Measurements from ENCODE around the gene RANBP17. TPM values are rescaled to one million over a fixed set of nuclear protein-coding genes. Genes with fewer than 3 reads are reported as not detected.

RANBP17 gene
- total RNA-seq, 2 donors from 2014 or later: not detected

- Mint-ChIP-seq H3K9me3 (no peaks in the 10 kb centered on the region), H3K4me3 (no peak overlapping the region), H3K4me1 (ENCODE audit: low read depth) (peaks cover 5% of the 10 kb centered on the region), H3K36me3 (ENCODE audit: insufficient read depth in 2 of 2) (no peaks in the 10 kb centered on the region), H3K27me3 (ENCODE audit: low read depth) (no peaks in the 10 kb centered on the region), H3K27ac (no peak overlapping the region)
- ATAC-seq (replicated peaks in 1 of 2): peak in 1 of 2 donors; percentile 32
- no peak for DNase-seq
These were observed 403.0 kb downstream of the RANBP17 start for GRCh38 chr5:171264843-171265242.

- peaks cover 5% of the 10 kb centered on the region for H3K4me1 Mint-ChIP-seq (ENCODE audit: low read depth)
- ATAC-seq (replicated peaks in 1 of 2) (no peak), DNase-seq (no peak)
- peaks cover 0 to 4% of the 10 kb centered on the region in 2 donors for H3K9me3 Mint-ChIP-seq
- H3K27me3 Mint-ChIP-seq (ENCODE audit: low read depth): peaks cover 7% of the 10 kb centered on the region
- H3K36me3 Mint-ChIP-seq (ENCODE audit: insufficient read depth in 2 of 2): no peaks in the 10 kb centered on the region
- no peak overlapping the region for H3K4me3 Mint-ChIP-seq
- H3K27ac Mint-ChIP-seq: no peak overlapping the region
These were observed 407.1 kb downstream of the RANBP17 start for GRCh38 chr5:171268700-171269620.

- Mint-ChIP-seq H3K36me3 (ENCODE audit: insufficient read depth in 2 of 2) (no peaks in the 10 kb centered on the region), H3K4me1 (ENCODE audit: low read depth) (peaks cover 3% of the 10 kb centered on the region), H3K27ac (no peak overlapping the region), H3K9me3 (peaks cover 0 to 4% of the 10 kb centered on the region in 2 donors), H3K4me3 (no peak overlapping the region), H3K27me3 (ENCODE audit: low read depth) (peaks cover 7% of the 10 kb centered on the region)
- ATAC-seq (replicated peaks in 1 of 2) (no peak), DNase-seq (no peak)
These were observed 407.9 kb downstream of the RANBP17 start for GRCh38 chr5:171269717-171270116.

- peaks cover 0 to 4% of the 10 kb centered on the region in 2 donors for H3K9me3 Mint-ChIP-seq
- H3K27ac Mint-ChIP-seq: no peak overlapping the region
- H3K27me3 Mint-ChIP-seq (ENCODE audit: low read depth): peaks cover 7% of the 10 kb centered on the region
- DNase-seq (no peak), ATAC-seq (replicated peaks in 1 of 2) (no peak)
- H3K36me3 Mint-ChIP-seq (ENCODE audit: insufficient read depth in 2 of 2): no peaks in the 10 kb centered on the region
- H3K4me3 Mint-ChIP-seq: no peak overlapping the region
- H3K4me1 Mint-ChIP-seq (ENCODE audit: low read depth): no peaks in the 10 kb centered on the region
These were observed 408.3 kb downstream of the RANBP17 start for GRCh38 chr5:171270136-171270535.

DNA sequence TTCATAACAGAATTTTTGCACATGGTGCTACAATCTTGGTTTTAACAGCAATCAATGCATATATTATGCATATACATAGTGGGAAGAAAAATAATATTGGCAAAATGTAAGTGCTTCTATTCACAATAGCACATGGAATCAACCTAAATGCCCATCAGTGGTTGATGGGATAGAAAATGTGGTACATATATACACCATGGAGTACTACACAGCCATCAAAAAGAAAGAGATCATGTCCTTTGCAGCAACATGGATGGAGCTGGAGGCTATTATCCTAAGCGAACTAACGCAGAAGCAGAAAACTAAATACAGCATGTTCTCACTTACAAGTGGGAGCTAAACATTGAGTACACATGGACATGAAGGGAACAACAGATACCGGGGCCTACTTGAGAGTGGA, 410.0 kb downstream of the RANBP17 start:
- ATAC-seq (replicated peaks in 1 of 2): no peak
- no peak overlapping the region for H3K4me3 Mint-ChIP-seq
- peaks cover 0 to 4% of the 10 kb centered on the region in 2 donors for H3K9me3 Mint-ChIP-seq

DNA sequence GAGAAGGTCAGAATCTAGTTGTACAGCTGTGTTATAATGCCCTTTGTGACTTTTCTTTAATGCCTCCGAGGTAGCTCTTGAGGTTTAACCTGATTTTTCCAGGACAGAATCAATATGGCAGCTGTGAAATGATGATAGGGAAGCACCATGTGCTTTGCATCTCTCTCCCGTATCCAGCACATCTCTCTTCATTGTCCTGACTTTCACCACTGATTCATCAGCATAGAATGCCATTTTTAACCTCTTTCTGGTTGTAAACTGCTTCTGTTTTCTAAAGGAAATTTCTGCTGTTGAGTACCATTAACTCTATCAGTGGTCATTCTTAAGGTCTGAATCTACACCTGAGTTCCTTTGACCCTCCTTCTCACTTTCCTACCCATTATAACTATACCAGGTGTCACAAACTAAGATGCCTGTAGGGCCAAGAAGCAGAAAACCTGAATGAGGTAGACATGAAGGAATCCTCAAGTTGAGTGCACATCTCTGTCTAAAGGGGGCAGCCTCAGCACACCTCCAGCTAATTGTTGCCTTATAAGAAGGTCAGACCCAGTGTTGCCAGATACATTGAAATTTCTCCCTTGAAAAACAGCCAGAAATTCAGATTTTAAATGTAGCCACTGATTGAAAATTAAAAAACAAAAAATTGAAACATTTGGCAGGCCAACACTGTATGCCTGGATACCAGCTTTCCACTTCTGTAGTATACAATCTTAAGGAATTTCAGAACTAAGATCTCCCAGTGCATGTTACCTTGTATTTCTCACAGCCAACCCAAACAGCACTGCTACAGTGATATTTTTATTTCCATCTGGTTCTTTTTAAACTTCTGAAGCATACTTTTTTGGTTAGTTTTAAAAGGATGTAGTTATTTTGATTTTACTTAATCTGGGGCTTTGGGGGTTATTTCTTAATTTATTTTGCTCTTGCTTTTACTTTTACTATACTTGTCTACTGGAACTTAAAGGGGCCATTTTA, 411.5 kb downstream of the RANBP17 start:
- DNase-seq (peak; percentile 3), ATAC-seq (replicated peaks in 1 of 2) (no peak)
- peaks cover 0 to 4% of the 10 kb centered on the region in 2 donors for H3K9me3 Mint-ChIP-seq

More for the DNA sequence above, 410.0 kb downstream of the RANBP17 start:
- Mint-ChIP-seq H3K4me1 (ENCODE audit: low read depth) (no peaks in the 10 kb centered on the region), H3K36me3 (ENCODE audit: insufficient read depth in 2 of 2) (no peaks in the 10 kb centered on the region), H3K27me3 (ENCODE audit: low read depth) (peaks cover 7% of the 10 kb centered on the region), H3K27ac (no peak overlapping the region)
- DNase-seq: no peak

DNA sequence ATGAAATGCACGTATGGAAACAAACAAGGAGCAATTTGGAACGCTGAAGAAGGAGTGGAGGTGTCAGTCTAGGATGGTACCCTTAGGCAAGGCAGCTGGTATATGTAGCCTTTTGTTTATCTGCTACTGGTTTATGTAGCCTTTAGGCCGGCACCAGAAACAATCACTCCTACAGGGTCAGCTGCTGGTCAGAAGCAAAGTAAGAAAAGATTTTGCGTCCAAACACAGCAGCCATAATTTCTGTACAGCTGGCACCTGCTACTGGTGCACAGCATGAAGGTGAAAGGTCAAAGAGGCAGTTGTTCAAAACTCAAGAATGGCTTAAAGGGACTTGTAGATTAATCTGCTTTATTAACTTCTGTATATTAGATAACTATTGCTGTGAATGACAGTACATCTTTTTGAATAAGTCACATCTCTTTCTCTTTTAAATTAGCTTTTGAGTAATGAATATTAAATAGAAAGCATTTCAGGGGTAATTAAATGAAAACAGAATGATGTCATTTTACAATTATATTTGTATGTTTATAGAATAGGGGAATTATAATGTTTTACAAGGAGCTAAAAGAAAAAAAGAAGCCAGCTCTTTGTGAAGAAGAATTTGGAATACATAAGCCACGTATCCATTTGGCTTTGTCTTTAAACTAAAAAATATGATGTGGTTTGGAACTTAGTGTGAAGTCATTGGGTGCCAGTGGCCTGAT, 414.2 kb downstream of the RANBP17 start:
- peaks cover 0 to 4% of the 10 kb centered on the region in 2 donors for H3K9me3 Mint-ChIP-seq
- ATAC-seq (replicated peaks in 1 of 2) (no peak), DNase-seq (no peak)
- peaks cover 7% of the 10 kb centered on the region for H3K27me3 Mint-ChIP-seq (ENCODE audit: low read depth)
- H3K27ac Mint-ChIP-seq: no peak overlapping the region
- H3K4me1 Mint-ChIP-seq (ENCODE audit: low read depth): no peaks in the 10 kb centered on the region
- H3K4me3 Mint-ChIP-seq: no peak overlapping the region
- H3K36me3 Mint-ChIP-seq (ENCODE audit: insufficient read depth in 2 of 2): no peaks in the 10 kb centered on the region

More for the DNA sequence above, 411.5 kb downstream of the RANBP17 start:
- Mint-ChIP-seq H3K27ac (no peak overlapping the region), H3K4me1 (ENCODE audit: low read depth) (no peaks in the 10 kb centered on the region), H3K27me3 (ENCODE audit: low read depth) (peaks cover 7% of the 10 kb centered on the region), H3K36me3 (ENCODE audit: insufficient read depth in 2 of 2) (no peaks in the 10 kb centered on the region), H3K4me3 (no peak overlapping the region)

DNA sequence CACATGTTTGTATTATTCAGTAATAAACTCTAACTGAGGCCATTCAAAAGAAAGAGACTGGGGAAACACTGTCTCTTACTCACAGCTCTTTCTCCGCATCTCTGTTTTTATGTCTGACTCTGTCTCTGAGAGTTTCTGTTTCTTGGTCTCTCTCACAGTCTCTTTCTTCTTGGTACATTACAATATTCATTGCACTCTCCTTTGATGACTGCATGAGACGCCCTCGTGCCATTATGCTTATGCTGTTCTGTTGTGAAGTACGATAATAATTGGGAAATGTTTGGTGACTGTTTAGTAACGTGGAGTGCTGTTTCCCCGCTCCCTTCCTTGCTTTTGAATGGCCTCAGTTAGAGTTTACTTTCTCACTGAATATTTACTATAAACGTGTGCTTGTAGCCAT, 421.9 kb downstream of the RANBP17 start:
- ATAC-seq (replicated peaks in 1 of 2): no peak
- Mint-ChIP-seq H3K36me3 (ENCODE audit: insufficient read depth in 2 of 2) (no peaks in the 10 kb centered on the region), H3K4me3 (no peak overlapping the region), H3K4me1 (ENCODE audit: low read depth) (no peaks in the 10 kb centered on the region), H3K27ac (no peak overlapping the region), H3K9me3 (no peaks in the 10 kb centered on the region), H3K27me3 (ENCODE audit: low read depth) (peaks cover 28% of the 10 kb centered on the region)
- no peak for DNase-seq

GRCh38 chr5:171285465-171285864, 423.6 kb downstream of the RANBP17 start:
- no peak overlapping the region for H3K4me3 Mint-ChIP-seq
- H3K27me3 Mint-ChIP-seq (ENCODE audit: low read depth): peaks cover 28% of the 10 kb centered on the region
- H3K27ac Mint-ChIP-seq: no peak overlapping the region
- DNase-seq (no peak), ATAC-seq (replicated peaks in 1 of 2) (no peak)
- H3K36me3 Mint-ChIP-seq (ENCODE audit: insufficient read depth in 2 of 2): no peaks in the 10 kb centered on the region
- no peaks in the 10 kb centered on the region for H3K4me1 Mint-ChIP-seq (ENCODE audit: low read depth)
- H3K9me3 Mint-ChIP-seq: no peaks in the 10 kb centered on the region

- no peak for DNase-seq
- Mint-ChIP-seq H3K4me3 (no peak overlapping the region), H3K27me3 (ENCODE audit: low read depth) (peaks cover 30% of the 10 kb centered on the region), H3K27ac (no peak overlapping the region), H3K36me3 (ENCODE audit: insufficient read depth in 2 of 2) (no peaks in the 10 kb centered on the region), H3K4me1 (ENCODE audit: low read depth) (no peaks in the 10 kb centered on the region), H3K9me3 (no peaks in the 10 kb centered on the region)
- ATAC-seq (replicated peaks in 1 of 2): no peak
These were observed 426.2 kb downstream of the RANBP17 start for GRCh38 chr5:171288066-171288465.

DNA sequence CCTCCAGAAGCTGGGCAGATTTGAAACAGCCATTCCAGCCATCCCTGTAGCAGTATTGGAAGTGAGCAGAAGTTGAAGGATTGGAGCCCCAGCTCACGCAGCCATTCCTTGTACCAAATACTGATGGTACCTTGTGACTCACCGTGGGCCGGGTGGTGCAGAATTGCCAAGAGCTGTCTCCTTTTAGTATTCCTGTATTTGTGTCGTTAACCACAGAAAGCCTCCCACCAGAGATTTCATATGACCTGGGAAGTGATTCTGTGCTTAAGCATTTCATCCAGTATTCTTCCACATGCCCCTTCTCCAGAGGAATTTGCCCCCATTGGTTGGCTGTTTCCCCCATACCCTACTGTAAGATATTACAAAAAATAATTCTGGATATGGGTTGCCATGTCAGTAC, 429.6 kb downstream of the RANBP17 start:
- Mint-ChIP-seq H3K27ac (no peak overlapping the region), H3K36me3 (ENCODE audit: insufficient read depth in 2 of 2) (no peaks in the 10 kb centered on the region)

DNA sequence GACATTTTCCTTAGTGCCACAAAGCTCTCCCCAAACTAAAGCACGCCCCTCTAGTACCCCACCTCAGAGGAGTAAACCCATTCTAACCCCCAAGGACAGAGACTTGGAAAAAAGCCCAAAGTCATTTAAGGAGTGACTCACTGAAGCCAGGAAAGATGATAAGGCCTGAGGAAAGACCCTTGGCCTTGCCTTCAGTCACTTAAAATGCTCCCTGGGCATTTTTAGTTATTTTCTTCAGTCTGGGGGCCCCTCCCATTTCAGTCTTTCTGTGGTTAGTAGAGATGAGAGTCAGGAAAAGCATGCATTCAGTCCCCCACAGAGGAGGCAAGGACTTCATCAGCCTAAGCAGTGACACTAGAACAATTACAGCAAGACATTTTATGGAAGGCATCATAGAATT, 433.5 kb downstream of the RANBP17 start:
- no peak overlapping the region for H3K27ac Mint-ChIP-seq
- ATAC-seq (replicated peaks in 1 of 2): no peak
- no peak overlapping the region for H3K4me3 Mint-ChIP-seq
- no peak for DNase-seq
- no peaks in the 10 kb centered on the region for H3K4me1 Mint-ChIP-seq (ENCODE audit: low read depth)
- H3K27me3 Mint-ChIP-seq (ENCODE audit: low read depth): peaks cover 19% of the 10 kb centered on the region
- no peaks in the 10 kb centered on the region for H3K36me3 Mint-ChIP-seq (ENCODE audit: insufficient read depth in 2 of 2)
- H3K9me3 Mint-ChIP-seq: no peaks in the 10 kb centered on the region

More for the DNA sequence above, 429.6 kb downstream of the RANBP17 start:
- ATAC-seq (replicated peaks in 1 of 2) (no peak), DNase-seq (no peak)
- H3K4me1 Mint-ChIP-seq (ENCODE audit: low read depth): no peaks in the 10 kb centered on the region
- no peak overlapping the region for H3K4me3 Mint-ChIP-seq
- no peaks in the 10 kb centered on the region for H3K9me3 Mint-ChIP-seq
- peaks cover 23% of the 10 kb centered on the region for H3K27me3 Mint-ChIP-seq (ENCODE audit: low read depth)

Data from activated T-cell treated with anti-CD3 and anti-CD28 coated beads, Interleukin-2, amount 50 U/mL, for 72 hours (primary cell).